HUES48 (cell line): ENCODE results near the gene DRD4.
A peak's percentile ranks its signal among the peaks of the same experiment; 100 is the strongest.

Source experiments
- H3K27ac ChIP-seq: one replicate; pipeline ENCODE4 v1.7.0; 2013; ENCODE audit warnings: low read depth, low read length, inconsistent platforms
- H3K27me3 ChIP-seq: 2 replicates; pipeline ENCODE4 v1.6.1; 2013; ENCODE audit warnings: mild to moderate bottlenecking, low read length; ENCODE audit not compliant: control insufficient read depth, insufficient read depth
- H3K36me3 ChIP-seq: 2 replicates; pipeline ENCODE4 v1.6.1; 2013; ENCODE audit warnings: low read length; ENCODE audit not compliant: control insufficient read depth, insufficient read depth
- H3K4me1 ChIP-seq: 2 replicates; pipeline ENCODE4 v1.6.1; 2013; ENCODE audit warnings: mild to moderate bottlenecking, low read length; ENCODE audit not compliant: control insufficient read depth, insufficient read depth
- H3K4me3 ChIP-seq: 2 replicates; pipeline ENCODE4 v1.5.1; 2013; ENCODE audit warnings: mild to moderate bottlenecking, low read depth, low read length
- H3K9ac ChIP-seq: 2 replicates; pipeline ENCODE4 v1.6.1; 2013; ENCODE audit warnings: mild to moderate bottlenecking, low read depth, low read length, moderate library complexity
- H3K9me3 ChIP-seq: 2 replicates; pipeline ENCODE4 v1.6.1; 2013; ENCODE audit warnings: low read length; ENCODE audit not compliant: control insufficient read depth, insufficient read depth

The DRD4 gene

GRCh38 chr11:636511-637332 lies at the start of gene DRD4:
Gene DRD4, plus strand, starts transcription at chr11:637269. Its CDS starts 36 bp downstream, at chr11:637305.
- Histone ChIP-seq H3K9me3 (no peaks in the 10 kb centered on the region), H3K4me1 (peaks cover 22% of the 10 kb centered on the region), H3K27ac (peak within 1 kb of the TSS; percentile 96), H3K36me3 (no peaks in the 10 kb centered on the region), H3K27me3 (peaks cover 62% of the 10 kb centered on the region), H3K4me3 (peak within 1 kb of the TSS; percentile 60), H3K9ac (no peak within 1 kb of the TSS; the same call in none of the 2 replicates)

- Histone ChIP-seq H3K9me3 (no peaks in the 10 kb centered on the region), H3K27me3 (no peaks in the 10 kb centered on the region), H3K4me1 (no peaks in the 10 kb centered on the region), H3K9ac (no peak overlapping the region), H3K36me3 (peaks cover 77% of the 10 kb centered on the region), H3K27ac (no peak overlapping the region), H3K4me3 (no peak overlapping the region)
Measured at GRCh38 chr11:587546-587945, 49.5 kb upstream of the DRD4 start.

- H3K27me3 ChIP-seq: no peaks in the 10 kb centered on the region
- no peaks in the 10 kb centered on the region for H3K4me1 ChIP-seq
- H3K27ac ChIP-seq: no peak overlapping the region
- no peak overlapping the region for H3K9ac ChIP-seq
- H3K4me3 ChIP-seq: no peak overlapping the region
- H3K9me3 ChIP-seq: no peaks in the 10 kb centered on the region
- H3K36me3 ChIP-seq: peaks cover 79% of the 10 kb centered on the region
Measured at GRCh38 chr11:587978-588380, 49.1 kb upstream of the DRD4 start.

- Histone ChIP-seq H3K4me1 (no peaks in the 10 kb centered on the region), H3K27ac (no peak overlapping the region), H3K27me3 (no peaks in the 10 kb centered on the region), H3K9ac (no peak overlapping the region), H3K9me3 (no peaks in the 10 kb centered on the region), H3K4me3 (no peak overlapping the region), H3K36me3 (peaks cover 83% of the 10 kb centered on the region)
Measured at GRCh38 chr11:589798-590197, 47.3 kb upstream of the DRD4 start.

- Histone ChIP-seq H3K4me1 (no peaks in the 10 kb centered on the region), H3K36me3 (peaks cover 95% of the 10 kb centered on the region), H3K27me3 (no peaks in the 10 kb centered on the region), H3K9ac (no peak overlapping the region), H3K27ac (no peak overlapping the region), H3K4me3 (no peak overlapping the region), H3K9me3 (no peaks in the 10 kb centered on the region)
Measured at GRCh38 chr11:590997-591396, 46.1 kb upstream of the DRD4 start.

- no peaks in the 10 kb centered on the region for H3K4me1 ChIP-seq
- no peak overlapping the region for H3K9ac ChIP-seq
- peaks cover 93% of the 10 kb centered on the region for H3K36me3 ChIP-seq
- no peak overlapping the region for H3K27ac ChIP-seq
- H3K4me3 ChIP-seq: no peak overlapping the region
- H3K9me3 ChIP-seq: no peaks in the 10 kb centered on the region
- no peaks in the 10 kb centered on the region for H3K27me3 ChIP-seq
Measured at GRCh38 chr11:592501-592900, 44.6 kb upstream of the DRD4 start.

GRCh38 chr11:592918-593317 lies 44.2 kb upstream of the DRD4 start:
- Histone ChIP-seq H3K9ac (no peak overlapping the region), H3K36me3 (peaks cover 93% of the 10 kb centered on the region), H3K27ac (no peak overlapping the region), H3K4me1 (no peaks in the 10 kb centered on the region), H3K27me3 (no peaks in the 10 kb centered on the region), H3K4me3 (no peak overlapping the region), H3K9me3 (no peaks in the 10 kb centered on the region)

- H3K36me3 ChIP-seq: peaks cover 94% of the 10 kb centered on the region
- H3K27me3 ChIP-seq: no peaks in the 10 kb centered on the region
- H3K9me3 ChIP-seq: no peaks in the 10 kb centered on the region
- no peaks in the 10 kb centered on the region for H3K4me1 ChIP-seq
- H3K27ac ChIP-seq: no peak overlapping the region
- H3K9ac ChIP-seq: no peak overlapping the region
- no peak overlapping the region for H3K4me3 ChIP-seq
Measured at GRCh38 chr11:593347-593746, 43.7 kb upstream of the DRD4 start.

GRCh38 chr11:595400-595799 lies 41.7 kb upstream of the DRD4 start:
- H3K36me3 ChIP-seq: peaks cover 92% of the 10 kb centered on the region
- no peaks in the 10 kb centered on the region for H3K27me3 ChIP-seq
- no peak overlapping the region for H3K27ac ChIP-seq
- no peaks in the 10 kb centered on the region for H3K4me1 ChIP-seq
- no peaks in the 10 kb centered on the region for H3K9me3 ChIP-seq
- H3K9ac ChIP-seq: no peak overlapping the region
- no peak overlapping the region for H3K4me3 ChIP-seq

- Histone ChIP-seq H3K27me3 (no peaks in the 10 kb centered on the region), H3K9me3 (no peaks in the 10 kb centered on the region), H3K27ac (no peak overlapping the region), H3K36me3 (peaks cover 90% of the 10 kb centered on the region), H3K9ac (no peak overlapping the region), H3K4me3 (no peak overlapping the region), H3K4me1 (no peaks in the 10 kb centered on the region)
Measured at GRCh38 chr11:596374-596773, 40.7 kb upstream of the DRD4 start.

- Histone ChIP-seq H3K4me1 (no peaks in the 10 kb centered on the region), H3K36me3 (peaks cover 93% of the 10 kb centered on the region), H3K9ac (no peak overlapping the region), H3K27ac (no peak overlapping the region), H3K4me3 (no peak overlapping the region), H3K27me3 (no peaks in the 10 kb centered on the region), H3K9me3 (no peaks in the 10 kb centered on the region)
Measured at GRCh38 chr11:597166-597725, 39.8 kb upstream of the DRD4 start.
